ENCODE data around the gene PSMD12. TPM values are rescaled to one million over a fixed set of nuclear protein-coding genes. Genes with fewer than 3 reads are reported as not detected.
A peak's percentile ranks its signal among the peaks of the same experiment; 100 is the strongest.

Gene PSMD12
- total RNA-seq, 1 donor: 35.2 TPM

GRCh38 chr17:67400193-67400592 lies 33.8 kb upstream of the PSMD12 start:
- no peak for TF ChIP-seq CTCF (IDR thresholded peaks at IDR 0.05; ENCODE audit: insufficient read depth, low read length)
- no peak overlapping the region for H3K4me3 ChIP-seq (ENCODE audit: low read depth, low read length)
- DNase-seq (ENCODE audit: low read depth): no peak

- no peak for TF ChIP-seq CTCF (IDR thresholded peaks at IDR 0.05; ENCODE audit: insufficient read depth, low read length)
- DNase-seq (ENCODE audit: low read depth): no peak
- H3K4me3 ChIP-seq (ENCODE audit: low read depth, low read length): no peak overlapping the region
Measured at GRCh38 chr17:67399676-67400075, 33.3 kb upstream of the PSMD12 start.

GRCh38 chr17:67393809-67394397 lies 27.5 kb upstream of the PSMD12 start:
- DNase-seq (ENCODE audit: low read depth): no peak
- H3K4me3 ChIP-seq (ENCODE audit: low read depth, low read length): no peak overlapping the region
- TF ChIP-seq CTCF (IDR thresholded peaks at IDR 0.05; ENCODE audit: insufficient read depth, low read length): no peak

GRCh38 chr17:67392111-67392510 lies 25.7 kb upstream of the PSMD12 start:
- no peak overlapping the region for H3K4me3 ChIP-seq (ENCODE audit: low read depth, low read length)
- TF ChIP-seq CTCF (IDR thresholded peaks at IDR 0.05; ENCODE audit: insufficient read depth, low read length): no peak
- no peak for DNase-seq (ENCODE audit: low read depth)

- H3K4me3 ChIP-seq (ENCODE audit: low read depth, low read length): peak overlapping the region; percentile 20
- DNase-seq (ENCODE audit: low read depth): peak; percentile 94
Measured at GRCh38 chr17:67390646-67391361, 24.4 kb upstream of the PSMD12 start.

GRCh38 chr17:67390006-67390645 lies 23.7 kb upstream of the PSMD12 start:
- no peak overlapping the region for H3K4me3 ChIP-seq (ENCODE audit: low read depth, low read length)
- DNase-seq (ENCODE audit: low read depth): peak; percentile 34
- TF ChIP-seq CTCF (IDR thresholded peaks at IDR 0.05; ENCODE audit: insufficient read depth, low read length): no peak

More at GRCh38 chr17:67390646-67391361, 24.4 kb upstream of the PSMD12 start:
- no peak for TF ChIP-seq CTCF (IDR thresholded peaks at IDR 0.05; ENCODE audit: insufficient read depth, low read length)
